Gastrocnemius medialis (tissue), 4 donors: Measurements from ENCODE around the gene RPGR. TPM values are rescaled to one million over a fixed set of nuclear protein-coding genes. Genes with fewer than 3 reads are reported as not detected.

Experiments used
- ATAC-seq, 2 donors: fragments of 150-250 bp; one replicate each; pipeline ENCODE4 v1.9.1; 2016
- DNase-seq, 2 donors: peaks; one replicate each; pipeline ENCODE4 v3.0.0-alpha.2; 2019
- H3K27ac ChIP-seq, 4 donors: fragments of 200-600 bp; sonication (generic); 1 replicate in 1 of 4; 2 replicates in 3 of 4; pipeline ENCODE4 v1.5.1; 2016 to 2018; ENCODE audit warnings: mild to moderate bottlenecking in 2 of 4, moderate library complexity in 1 of 4
- H3K27me3 ChIP-seq, 3 donors: fragments of 200-600 bp; sonication (generic) in 2 of 3; 1 replicate in 1 of 3; 2 replicates in 2 of 3; pipeline versions ENCODE4 v1.5.1 to v1.6.0; 2016 to 2019; ENCODE audit warnings: mild to moderate bottlenecking in 1 of 3, moderate library complexity in 1 of 3
- H3K36me3 ChIP-seq, 2 donors: fragments of 200-600 bp; sonication (generic) in 1 of 2; one replicate each; pipeline ENCODE4 v1.5.1; 2017 to 2018
- H3K4me1 ChIP-seq, 2 donors: fragments of 200-600 bp; sonication (generic) in 1 of 2; one replicate each; pipeline ENCODE4 v1.5.1; 2016 to 2017; ENCODE audit warnings: mild to moderate bottlenecking in 2 of 2
- H3K4me3 ChIP-seq, 4 donors: fragments of 200-600 bp; sonication (generic) in 3 of 4; 1 replicate in 1 of 4; 2 replicates in 3 of 4; pipeline ENCODE4 v1.5.1; 2016 to 2019; ENCODE audit warnings: mild to moderate bottlenecking in 2 of 4
- H3K9me3 ChIP-seq, 3 donors: fragments of 200-600 bp; sonication (generic) in 2 of 3; 1 replicate in 1 of 3; 2 replicates in 2 of 3; pipeline ENCODE4 v1.5.1; 2016 to 2019
- CTCF ChIP-seq, 5 experiments: fragments of 450-650 bp in 3 of 5; fragments of 200-600 bp in 2 of 5; sonication (generic) in 2 of 5; IDR thresholded peaks in 4 of 5; conservative IDR thresholded peaks in 1 of 5; 1 replicate in 4 of 5; 2 replicates in 1 of 5; pipeline ENCODE4 v1.5.1; 2016 to 2019; ENCODE audit warnings: antibody characterized with exemption in 5 of 5, mild to moderate bottlenecking in 3 of 5, moderate library complexity in 3 of 5
- POLR2A ChIP-seq, 2 donors: fragments of 450-650 bp; IDR thresholded peaks; one replicate each; pipeline ENCODE4 v1.6.1; 2017; ENCODE audit warnings: antibody characterized with exemption in 2 of 2, mild to moderate bottlenecking in 2 of 2, moderate library complexity in 2 of 2
- in situ Hi-C, 4 donors: fragments of 200-750 bp; cut with MboI; loops; one replicate each; pipeline versions ENCODE4 v1.15.0 to v1.8.0; 2017; ENCODE audit warnings: low sequenced_read_pairs in 4 of 4
- intact Hi-C: fragments of 100-400 bp; cut with DNase I; formaldehyde crosslinking; loops from one replicate; pipeline ENCODE4 v1.15.1; 2023; ENCODE audit warnings: low total_unique reads
- total RNA-seq, 4 donors: library from RNA; depleted of rRNA; stranded (reverse); fragments of >200 nt; gene quantifications; one replicate each; pipeline versions ENCODE4 v1.1.0 to v1.2.3, GENCODE V29; 2016

RPGR gene
- total RNA-seq, 4 donors from 2014 or later: 10.5 to 28.7 (median 13.7) TPM

GRCh38 chrX:38347136-38347535, 19.8 kb upstream of the RPGR start:
- in situ Hi-C loops (no loop called here), intact Hi-C loops (no loop called here)

GRCh38 chrX:38346150-38346549, 18.8 kb upstream of the RPGR start:
- intact Hi-C loops: no loop called here
- no peak overlapping the region for H3K4me3 ChIP-seq
- H3K27me3 ChIP-seq: no peaks in the 10 kb centered on the region
- H3K9me3 ChIP-seq: no peaks in the 10 kb centered on the region
- DNase-seq (no peak), ATAC-seq (no peak)
- in situ Hi-C loops: no loop called here
- H3K36me3 ChIP-seq: no peaks in the 10 kb centered on the region
- H3K27ac ChIP-seq: no peak overlapping the region
- H3K4me1 ChIP-seq: no peaks in the 10 kb centered on the region
- TF ChIP-seq POLR2A (IDR thresholded peaks at IDR 0.05): no peak
- TF ChIP-seq CTCF (IDR thresholded peaks at IDR 0.05 in 4 of 5, conservative IDR thresholded peaks at IDR 0.05 in 1 of 5): no peak

More at GRCh38 chrX:38347136-38347535, 19.8 kb upstream of the RPGR start:
- no peak overlapping the region for H3K4me3 ChIP-seq
- ATAC-seq: peak; percentile 41 to 69
- H3K9me3 ChIP-seq: no peaks in the 10 kb centered on the region
- H3K27me3 ChIP-seq: no peaks in the 10 kb centered on the region
- DNase-seq: no peak
- H3K4me1 ChIP-seq: no peaks in the 10 kb centered on the region
- H3K27ac ChIP-seq: peak overlapping the region in 1 of 4 donors; percentile 31
- no peaks in the 10 kb centered on the region for H3K36me3 ChIP-seq
- TF ChIP-seq CTCF (IDR thresholded peaks at IDR 0.05 in 4 of 5, conservative IDR thresholded peaks at IDR 0.05 in 1 of 5): no peak
- TF ChIP-seq POLR2A (IDR thresholded peaks at IDR 0.05): no peak

GRCh38 chrX:38342853-38343778, 15.8 kb upstream of the RPGR start:
- in situ Hi-C loops (no loop called here), intact Hi-C loops (no loop called here)
- Histone ChIP-seq H3K4me3 (no peak overlapping the region), H3K27me3 (no peaks in the 10 kb centered on the region), H3K36me3 (no peaks in the 10 kb centered on the region), H3K4me1 (no peaks in the 10 kb centered on the region), H3K27ac (no peak overlapping the region), H3K9me3 (no peaks in the 10 kb centered on the region)
- ATAC-seq: no peak
- no peak for DNase-seq
- TF ChIP-seq POLR2A (IDR thresholded peaks at IDR 0.05) (no peak), CTCF (IDR thresholded peaks at IDR 0.05 in 4 of 5, conservative IDR thresholded peaks at IDR 0.05 in 1 of 5) (no peak)

GRCh38 chrX:38341442-38341841, 14.1 kb upstream of the RPGR start:
- H3K9me3 ChIP-seq: no peaks in the 10 kb centered on the region
- no peaks in the 10 kb centered on the region for H3K27me3 ChIP-seq
- H3K36me3 ChIP-seq: no peaks in the 10 kb centered on the region
- no peak overlapping the region for H3K27ac ChIP-seq
- in situ Hi-C loops (no loop called here), intact Hi-C loops (no loop called here)
- H3K4me3 ChIP-seq: no peak overlapping the region
- DNase-seq (no peak), ATAC-seq (no peak)
- no peak for TF ChIP-seq CTCF (IDR thresholded peaks at IDR 0.05 in 4 of 5, conservative IDR thresholded peaks at IDR 0.05 in 1 of 5)
- TF ChIP-seq POLR2A (IDR thresholded peaks at IDR 0.05): no peak
- H3K4me1 ChIP-seq: no peaks in the 10 kb centered on the region
